Measurements from ENCODE around the gene SNTG2. TPM values are rescaled to one million over a fixed set of nuclear protein-coding genes. Genes with fewer than 3 reads are reported as not detected.

The SNTG2 gene
- total RNA-seq, 5 donors from 2014 or later (not counting 1 experiment from before 2014, with no cell fraction given), result 0.86 to 4.8 (median 2.7) TPM

GRCh38 chr2:1340141-1340512 is 389.5 kb downstream of the SNTG2 start:
- no peak overlapping the region for H3K4me3 Mint-ChIP-seq

GRCh38 chr2:1341404-1342120 is 390.9 kb downstream of the SNTG2 start:
- 88% methylated on average over 4 of the region's 4 CpGs for WGBS (ENCODE audit: insufficient coverage)
- H3K9me3 Mint-ChIP-seq, result peaks cover 0 to 2% (median 0%) of the 10 kb centered on the region in 3 donors
- H3K36me3 Mint-ChIP-seq, result no peaks in the 10 kb centered on the region
- Histone ChIP-seq H3K27ac (ENCODE audit: low read length) (no peak overlapping the region), H3K9me3 (no peaks in the 10 kb centered on the region), H3K36me3 (ENCODE audit: control insufficient read depth in 2 of 2, extremely low read depth in 1 of 2, insufficient read depth in 1 of 2, low read length in 1 of 2) (no peaks in the 10 kb centered on the region), H3K4me1 (ENCODE audit: control insufficient read depth in 1 of 2, extremely low read depth in 1 of 2, insufficient read depth in 2 of 2, low read length in 2 of 2) (no peaks in the 10 kb centered on the region), H3K27me3 (replicated peaks in 1 of 2; ENCODE audit: control insufficient read depth in 2 of 2, extremely low read depth in 1 of 2, insufficient read depth in 2 of 2, low read length in 1 of 2) (no peaks in the 10 kb centered on the region), H3K4me3 (ENCODE audit: control insufficient read depth in 1 of 2, extremely low read depth in 1 of 2, low read length in 1 of 2) (no peak overlapping the region)
- ChIA-PET CTCF (no interaction called here), POLR2A (no interaction called here)
- H3K4me1 Mint-ChIP-seq, result no peaks in the 10 kb centered on the region
- no peak overlapping the region for H3K27ac Mint-ChIP-seq
- peaks cover 0 to 3% of the 10 kb centered on the region in 2 donors for H3K27me3 Mint-ChIP-seq
- ATAC-seq (replicated peaks in 1 of 4), result no peak
- no peak for DNase-seq
- no peak overlapping the region for H3K4me3 Mint-ChIP-seq

More at GRCh38 chr2:1340141-1340512, 389.5 kb downstream of the SNTG2 start:
- Mint-ChIP-seq H3K9me3 (peaks cover 0 to 2% (median 0%) of the 10 kb centered on the region in 3 donors), H3K4me1 (no peaks in the 10 kb centered on the region), H3K36me3 (no peaks in the 10 kb centered on the region), H3K27me3 (peaks cover 0 to 3% of the 10 kb centered on the region in 2 donors), H3K27ac (no peak overlapping the region)
- Histone ChIP-seq H3K27me3 (replicated peaks in 1 of 2; ENCODE audit: control insufficient read depth in 2 of 2, extremely low read depth in 1 of 2, insufficient read depth in 2 of 2, low read length in 1 of 2) (no peaks in the 10 kb centered on the region), H3K27ac (ENCODE audit: low read length) (no peak overlapping the region), H3K9me3 (no peaks in the 10 kb centered on the region), H3K4me3 (ENCODE audit: control insufficient read depth in 1 of 2, extremely low read depth in 1 of 2, low read length in 1 of 2) (no peak overlapping the region), H3K36me3 (ENCODE audit: control insufficient read depth in 2 of 2, extremely low read depth in 1 of 2, insufficient read depth in 1 of 2, low read length in 1 of 2) (no peaks in the 10 kb centered on the region), H3K4me1 (ENCODE audit: control insufficient read depth in 1 of 2, extremely low read depth in 1 of 2, insufficient read depth in 2 of 2, low read length in 2 of 2) (no peaks in the 10 kb centered on the region)
- no CpG with 5 or more reads among the region's 5 CpGs for WGBS (ENCODE audit: insufficient coverage)
- ATAC-seq (replicated peaks in 1 of 4), result no peak
- ChIA-PET CTCF (no interaction called here), POLR2A (no interaction called here)
- no peak for DNase-seq

- Histone ChIP-seq H3K4me1 (ENCODE audit: control insufficient read depth in 1 of 2, extremely low read depth in 1 of 2, insufficient read depth in 2 of 2, low read length in 2 of 2) (no peaks in the 10 kb centered on the region), H3K27ac (ENCODE audit: low read length) (no peak overlapping the region), H3K36me3 (ENCODE audit: control insufficient read depth in 2 of 2, extremely low read depth in 1 of 2, insufficient read depth in 1 of 2, low read length in 1 of 2) (no peaks in the 10 kb centered on the region), H3K4me3 (ENCODE audit: control insufficient read depth in 1 of 2, extremely low read depth in 1 of 2, low read length in 1 of 2) (no peak overlapping the region), H3K9me3 (no peaks in the 10 kb centered on the region), H3K27me3 (replicated peaks in 1 of 2; ENCODE audit: control insufficient read depth in 2 of 2, extremely low read depth in 1 of 2, insufficient read depth in 2 of 2, low read length in 1 of 2) (peaks cover 0 to 4% of the 10 kb centered on the region in 2 experiments)
- DNase-seq (no peak), ATAC-seq (replicated peaks in 1 of 4) (no peak)
- Mint-ChIP-seq H3K4me1 (no peaks in the 10 kb centered on the region), H3K9me3 (peaks cover 0 to 13% (median 13%) of the 10 kb centered on the region in 3 donors), H3K4me3 (no peak overlapping the region), H3K27ac (no peak overlapping the region), H3K36me3 (no peaks in the 10 kb centered on the region), H3K27me3 (no peaks in the 10 kb centered on the region)
- POLR2A ChIA-PET, result no interaction called here
- WGBS (ENCODE audit: insufficient coverage), result 100% methylated on average over 1 of the region's 1 CpG
- CTCF ChIA-PET, result no interaction called here
Measured at GRCh38 chr2:1348789-1349188, 398.1 kb downstream of the SNTG2 start.

GRCh38 chr2:1350111-1350510 is 399.5 kb downstream of the SNTG2 start:
- Histone ChIP-seq H3K4me1 (ENCODE audit: control insufficient read depth in 1 of 2, extremely low read depth in 1 of 2, insufficient read depth in 2 of 2, low read length in 2 of 2) (no peaks in the 10 kb centered on the region), H3K9me3 (no peaks in the 10 kb centered on the region), H3K27ac (ENCODE audit: low read length) (no peak overlapping the region), H3K4me3 (ENCODE audit: control insufficient read depth in 1 of 2, extremely low read depth in 1 of 2, low read length in 1 of 2) (no peak overlapping the region), H3K27me3 (replicated peaks in 1 of 2; ENCODE audit: control insufficient read depth in 2 of 2, extremely low read depth in 1 of 2, insufficient read depth in 2 of 2, low read length in 1 of 2) (peaks cover 0 to 4% of the 10 kb centered on the region in 2 experiments), H3K36me3 (ENCODE audit: control insufficient read depth in 2 of 2, extremely low read depth in 1 of 2, insufficient read depth in 1 of 2, low read length in 1 of 2) (no peaks in the 10 kb centered on the region)
- H3K27ac Mint-ChIP-seq, result no peak overlapping the region
- H3K4me3 Mint-ChIP-seq, result no peak overlapping the region
- H3K4me1 Mint-ChIP-seq, result no peaks in the 10 kb centered on the region
- ATAC-seq (replicated peaks in 1 of 4) (no peak), DNase-seq (no peak)
- POLR2A ChIA-PET, result interaction anchor here in 1 of 2 donors (0.7 kb wide), 1 partner anchor 32 kb away, joined by 4 read pairs; no protein-coding TSS in a partner anchor
- WGBS (ENCODE audit: insufficient coverage), result 100% methylated on average over 1 of the region's 5 CpGs
- H3K9me3 Mint-ChIP-seq, result peaks cover 0 to 13% (median 13%) of the 10 kb centered on the region in 3 donors
- H3K36me3 Mint-ChIP-seq, result no peaks in the 10 kb centered on the region
- CTCF ChIA-PET, result no interaction called here
- no peaks in the 10 kb centered on the region for H3K27me3 Mint-ChIP-seq

- Mint-ChIP-seq H3K9me3 (peaks cover 0 to 13% (median 11%) of the 10 kb centered on the region in 3 donors), H3K36me3 (no peaks in the 10 kb centered on the region), H3K27ac (no peak overlapping the region), H3K27me3 (no peaks in the 10 kb centered on the region), H3K4me3 (no peak overlapping the region), H3K4me1 (no peaks in the 10 kb centered on the region)
- Histone ChIP-seq H3K36me3 (ENCODE audit: control insufficient read depth in 2 of 2, extremely low read depth in 1 of 2, insufficient read depth in 1 of 2, low read length in 1 of 2) (no peaks in the 10 kb centered on the region), H3K27me3 (replicated peaks in 1 of 2; ENCODE audit: control insufficient read depth in 2 of 2, extremely low read depth in 1 of 2, insufficient read depth in 2 of 2, low read length in 1 of 2) (peaks cover 0 to 4% of the 10 kb centered on the region in 2 experiments), H3K4me1 (ENCODE audit: control insufficient read depth in 1 of 2, extremely low read depth in 1 of 2, insufficient read depth in 2 of 2, low read length in 2 of 2) (no peaks in the 10 kb centered on the region), H3K27ac (ENCODE audit: low read length) (no peak overlapping the region), H3K9me3 (no peaks in the 10 kb centered on the region), H3K4me3 (ENCODE audit: control insufficient read depth in 1 of 2, extremely low read depth in 1 of 2, low read length in 1 of 2) (no peak overlapping the region)
- ChIA-PET CTCF (no interaction called here), POLR2A (no interaction called here)
- 90% methylated on average over 6 of the region's 9 CpGs for WGBS (ENCODE audit: insufficient coverage)
- ATAC-seq (replicated peaks in 1 of 4) (no peak), DNase-seq (no peak)
Measured at GRCh38 chr2:1353124-1353523, 402.5 kb downstream of the SNTG2 start.

GRCh38 chr2:1353543-1353942 is 402.9 kb downstream of the SNTG2 start:
- H3K36me3 Mint-ChIP-seq, result no peaks in the 10 kb centered on the region
- ChIA-PET POLR2A (no interaction called here), CTCF (no interaction called here)
- peaks cover 0 to 9% (median 7%) of the 10 kb centered on the region in 3 donors for H3K9me3 Mint-ChIP-seq
- Histone ChIP-seq H3K27ac (ENCODE audit: low read length) (no peak overlapping the region), H3K27me3 (replicated peaks in 1 of 2; ENCODE audit: control insufficient read depth in 2 of 2, extremely low read depth in 1 of 2, insufficient read depth in 2 of 2, low read length in 1 of 2) (peaks cover 0 to 4% of the 10 kb centered on the region in 2 experiments), H3K4me1 (ENCODE audit: control insufficient read depth in 1 of 2, extremely low read depth in 1 of 2, insufficient read depth in 2 of 2, low read length in 2 of 2) (no peaks in the 10 kb centered on the region), H3K4me3 (ENCODE audit: control insufficient read depth in 1 of 2, extremely low read depth in 1 of 2, low read length in 1 of 2) (no peak overlapping the region), H3K36me3 (ENCODE audit: control insufficient read depth in 2 of 2, extremely low read depth in 1 of 2, insufficient read depth in 1 of 2, low read length in 1 of 2) (no peaks in the 10 kb centered on the region), H3K9me3 (no peaks in the 10 kb centered on the region)
- no peak overlapping the region for H3K27ac Mint-ChIP-seq
- DNase-seq (no peak), ATAC-seq (replicated peaks in 1 of 4) (no peak)
- H3K4me3 Mint-ChIP-seq, result no peak overlapping the region
- no peaks in the 10 kb centered on the region for H3K4me1 Mint-ChIP-seq
- 98% methylated on average over 8 of the region's 10 CpGs for WGBS (ENCODE audit: insufficient coverage)
- H3K27me3 Mint-ChIP-seq, result peaks cover 0 to 2% of the 10 kb centered on the region in 2 donors

Data from T-cell (primary cell).